OCI-LY3 (cell line): ENCODE results near the gene RBMS3.

Experiments used
- CTCF ChIP-seq: fragments of 200-600, 300-600 bp; sonication (generic); IDR thresholded peaks from 2 replicates; pipeline ENCODE4 v1.5.1; 2014; ENCODE audit warnings: antibody characterized with exemption, low read length, low read depth
- EZH2phosphoT487 ChIP-seq: fragments of 200-600 bp; shearing (Covaris generic); IDR thresholded peaks from 2 replicates; pipeline ENCODE4 v1.6.1; 2018; ENCODE audit warnings: antibody characterized with exemption, mixed run types, low read depth

- TF ChIP-seq CTCF (no peak), EZH2phosphoT487 (no peak)
Measured at GRCh38 chr3:29958816-29959215, 677.9 kb downstream of the RBMS3 start.
